HG03025 (cell line): Measurements from ENCODE around the gene LRRK2.
"Not testable (repeated sequence)": the region's sequence is repeated elsewhere in the genome, so short reads cannot be mapped to it uniquely, and the experiment has no call there.

Experiments
- ATAC-seq: cut with Tn5 transposase; IDR thresholded peaks from one replicate; pipeline ENCODE4 v1.9.1; 2021; ENCODE audit warnings: mild to moderate bottlenecking, moderate library complexity; ENCODE audit not compliant: unreplicated experiment, low FRiP score

The LRRK2 gene

GRCh38 chr12:40382217-40382616 is 157.4 kb downstream of the LRRK2 start:
- no peak for ATAC-seq

GRCh38 chr12:40387279-40387678 is 162.5 kb downstream of the LRRK2 start:
- ATAC-seq, result not testable (repeated sequence)

GRCh38 chr12:40390980-40391379 is 166.2 kb downstream of the LRRK2 start:
- no peak for ATAC-seq

GRCh38 chr12:40393026-40393425 is 168.2 kb downstream of the LRRK2 start:
- no peak for ATAC-seq

- ATAC-seq, result no peak
Measured at GRCh38 chr12:40399656-40400055, 174.9 kb downstream of the LRRK2 start.

GRCh38 chr12:40405419-40405818 is 180.6 kb downstream of the LRRK2 start:
- no peak for ATAC-seq
